ENCODE measurements around the gene TMPRSS13. TPM values are rescaled to one million over a fixed set of nuclear protein-coding genes. Genes with fewer than 3 reads are reported as not detected.

Gene TMPRSS13
- total RNA-seq, 1 donor from 2014 or later = not detected

DNA sequence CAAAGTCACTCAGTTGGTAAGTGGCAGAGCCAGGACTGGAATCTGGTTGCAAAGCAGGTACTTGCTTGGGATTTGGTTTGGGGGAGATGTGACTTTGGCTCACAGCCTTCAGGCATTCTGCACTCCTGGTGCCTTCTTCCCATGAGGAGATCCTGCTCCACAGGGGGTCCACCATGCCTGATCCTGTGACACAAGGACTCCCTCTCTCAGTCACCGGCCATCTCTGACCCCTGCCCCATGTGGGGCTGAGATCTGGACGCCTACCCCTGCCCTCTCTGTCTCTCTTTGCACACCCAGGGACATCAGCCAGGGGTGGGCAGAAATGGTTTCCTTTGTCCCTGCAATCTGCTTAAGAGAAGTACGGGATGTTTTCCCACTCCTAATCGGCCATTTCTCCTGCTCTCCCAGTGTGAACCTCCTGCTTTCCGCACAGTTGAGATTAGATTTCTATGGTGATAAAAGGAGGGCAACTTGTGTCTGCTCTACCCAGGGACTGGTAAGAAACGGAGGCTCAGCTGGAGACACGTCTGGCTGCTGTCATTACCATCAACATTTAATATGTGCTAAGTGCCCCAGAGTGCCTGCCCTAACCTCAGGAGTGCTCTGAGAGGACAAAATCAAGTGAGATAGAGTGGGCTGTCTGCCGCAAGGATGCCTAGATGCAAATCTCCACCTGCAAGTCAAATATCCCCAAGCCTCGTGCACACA is 41.6 kb downstream of the TMPRSS13 start:
- no peak for DNase-seq (ENCODE audit: low spot score)
- peaks cover 6% of the 10 kb centered on the region for H3K9me3 Mint-ChIP-seq (ENCODE audit: low read depth)
- H3K27me3 Mint-ChIP-seq (ENCODE audit: low read depth) = peaks cover 7% of the 10 kb centered on the region
- no peaks in the 10 kb centered on the region for H3K36me3 Mint-ChIP-seq (ENCODE audit: low read depth)
- H3K27ac Mint-ChIP-seq (ENCODE audit: unreplicated experiment) = no peak overlapping the region
- no peak for TF ChIP-seq CTCF (IDR thresholded peaks at IDR 0.05)
- H3K4me3 Mint-ChIP-seq (ENCODE audit: unreplicated experiment) = no peak overlapping the region
- no peaks in the 10 kb centered on the region for H3K4me1 Mint-ChIP-seq (ENCODE audit: low read depth)

- Mint-ChIP-seq H3K27me3 (ENCODE audit: low read depth) (peaks cover 16% of the 10 kb centered on the region), H3K27ac (ENCODE audit: unreplicated experiment) (no peak overlapping the region), H3K9me3 (ENCODE audit: low read depth) (peaks cover 3% of the 10 kb centered on the region), H3K36me3 (ENCODE audit: low read depth) (no peaks in the 10 kb centered on the region), H3K4me3 (ENCODE audit: unreplicated experiment) (no peak overlapping the region), H3K4me1 (ENCODE audit: low read depth) (no peaks in the 10 kb centered on the region)
- no peak for DNase-seq (ENCODE audit: low spot score)
- no peak for TF ChIP-seq CTCF (IDR thresholded peaks at IDR 0.05)
Observed at GRCh38 chr11:117885777-117886176, 43.4 kb downstream of the TMPRSS13 start.

GRCh38 chr11:117884994-117885393 is 44.2 kb downstream of the TMPRSS13 start:
- no peak overlapping the region for H3K4me3 Mint-ChIP-seq (ENCODE audit: unreplicated experiment)
- H3K4me1 Mint-ChIP-seq (ENCODE audit: low read depth) = no peaks in the 10 kb centered on the region
- H3K27ac Mint-ChIP-seq (ENCODE audit: unreplicated experiment) = no peak overlapping the region
- H3K36me3 Mint-ChIP-seq (ENCODE audit: low read depth) = no peaks in the 10 kb centered on the region
- H3K27me3 Mint-ChIP-seq (ENCODE audit: low read depth) = peaks cover 23% of the 10 kb centered on the region
- peaks cover 2% of the 10 kb centered on the region for H3K9me3 Mint-ChIP-seq (ENCODE audit: low read depth)
- TF ChIP-seq CTCF (IDR thresholded peaks at IDR 0.05) = no peak
- no peak for DNase-seq (ENCODE audit: low spot score)

DNA sequence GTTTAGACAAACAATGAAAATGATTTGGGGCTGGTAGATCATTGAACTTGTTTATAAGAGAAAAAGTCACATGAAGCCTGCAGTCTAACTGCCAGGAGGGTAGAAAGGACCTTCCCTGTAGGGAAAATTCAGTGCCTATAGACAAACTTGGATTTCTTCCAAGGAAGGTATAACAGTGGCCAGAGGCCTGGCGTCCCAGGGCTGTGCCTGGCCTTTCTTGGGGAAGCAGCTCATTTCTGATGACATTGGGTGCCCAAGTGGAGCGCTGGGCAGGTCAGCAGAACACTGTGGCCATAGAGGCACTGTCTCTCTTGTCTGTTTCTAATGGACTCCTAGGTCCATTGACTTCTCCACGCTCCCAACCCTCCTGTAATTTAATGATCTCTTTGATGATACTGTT is 46.1 kb downstream of the TMPRSS13 start:
- H3K9me3 Mint-ChIP-seq (ENCODE audit: low read depth) = no peaks in the 10 kb centered on the region
- no peaks in the 10 kb centered on the region for H3K36me3 Mint-ChIP-seq (ENCODE audit: low read depth)
- H3K4me1 Mint-ChIP-seq (ENCODE audit: low read depth) = no peaks in the 10 kb centered on the region
- no peak overlapping the region for H3K27ac Mint-ChIP-seq (ENCODE audit: unreplicated experiment)
- no peak overlapping the region for H3K4me3 Mint-ChIP-seq (ENCODE audit: unreplicated experiment)
- H3K27me3 Mint-ChIP-seq (ENCODE audit: low read depth) = peaks cover 32% of the 10 kb centered on the region
- DNase-seq (ENCODE audit: low spot score) = no peak
- no peak for TF ChIP-seq CTCF (IDR thresholded peaks at IDR 0.05)

DNA sequence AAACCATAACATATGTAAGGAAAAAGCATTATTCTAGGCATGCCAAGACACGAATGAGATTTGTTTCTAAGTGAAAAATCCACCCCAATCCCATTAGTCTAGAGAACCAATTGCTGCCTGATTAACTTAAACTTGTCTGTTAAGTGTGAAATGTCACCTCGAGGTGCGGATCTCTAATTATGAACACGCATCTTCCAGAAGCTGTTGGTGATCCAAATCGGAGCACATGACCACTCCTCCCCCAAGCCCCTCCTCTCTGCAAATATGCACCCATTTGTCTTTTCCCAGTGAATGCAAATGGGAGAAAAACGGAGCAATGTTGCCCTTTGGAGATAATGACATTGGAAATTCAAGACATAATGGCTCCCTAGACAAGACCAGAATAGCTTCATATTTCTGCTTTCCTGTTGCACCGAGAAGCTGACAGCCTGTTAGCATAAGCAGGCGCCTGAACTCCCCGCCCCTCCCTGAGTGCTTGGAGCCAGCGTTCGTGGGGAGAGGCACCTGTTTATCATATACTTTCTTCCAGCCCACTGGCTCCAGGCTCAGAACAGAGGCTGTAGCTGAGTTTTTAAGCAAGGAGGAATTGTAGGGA is 46.8 kb downstream of the TMPRSS13 start:
- Mint-ChIP-seq H3K9me3 (ENCODE audit: low read depth) (no peaks in the 10 kb centered on the region), H3K4me3 (ENCODE audit: unreplicated experiment) (no peak overlapping the region), H3K4me1 (ENCODE audit: low read depth) (peaks cover under 1% of the 10 kb centered on the region), H3K27ac (ENCODE audit: unreplicated experiment) (no peak overlapping the region), H3K36me3 (ENCODE audit: low read depth) (no peaks in the 10 kb centered on the region), H3K27me3 (ENCODE audit: low read depth) (peaks cover 32% of the 10 kb centered on the region)
- TF ChIP-seq CTCF (IDR thresholded peaks at IDR 0.05) = no peak
- no peak for DNase-seq (ENCODE audit: low spot score)

All from chondrocyte (in vitro differentiated cells).